GDM1 (cell line): Measurements from ENCODE around the gene THOC6.

ENCODE experiments used
- DNase-seq: peaks from one replicate; lab custom pipeline; 2025; lab: John Stamatoyannopoulos, UW

THOC6 gene

GRCh38 chr16:2991566-2992261 is 32.1 kb upstream of the THOC6 start:
- DNase-seq = no peak

- DNase-seq = no peak
Measured at GRCh38 chr16:2992383-2993081, 31.3 kb upstream of the THOC6 start.

GRCh38 chr16:2996298-2996697 is 27.5 kb upstream of the THOC6 start:
- no peak for DNase-seq

- no peak for DNase-seq
Measured at GRCh38 chr16:2999929-3000328, 23.9 kb upstream of the THOC6 start.

GRCh38 chr16:3000540-3000939 is 23.3 kb upstream of the THOC6 start:
- DNase-seq = no peak

GRCh38 chr16:3001316-3001715 is 22.5 kb upstream of the THOC6 start:
- DNase-seq = no peak

- peak; percentile 99 for DNase-seq
Measured at GRCh38 chr16:3003582-3004270, 20.1 kb upstream of the THOC6 start.

- DNase-seq = no peak
Measured at GRCh38 chr16:3004319-3004718, 19.5 kb upstream of the THOC6 start.

- no peak for DNase-seq
Measured at GRCh38 chr16:3004781-3005284, 19.0 kb upstream of the THOC6 start.

GRCh38 chr16:3007059-3007956 is 16.5 kb upstream of the THOC6 start:
- DNase-seq = peak; percentile 43

- peak; percentile 84 for DNase-seq
Measured at GRCh38 chr16:3007957-3008689, 15.7 kb upstream of the THOC6 start.

- no peak for DNase-seq
Measured at GRCh38 chr16:3008690-3009037, 15.2 kb upstream of the THOC6 start.

- no peak for DNase-seq
Measured at GRCh38 chr16:3009568-3010390, 14.1 kb upstream of the THOC6 start.

- no peak for DNase-seq
Measured at GRCh38 chr16:3010510-3010909, 13.3 kb upstream of the THOC6 start.

GRCh38 chr16:3012246-3012645 is 11.6 kb upstream of the THOC6 start:
- DNase-seq = no peak

- no peak for DNase-seq
Measured at GRCh38 chr16:3012828-3013420, 10.9 kb upstream of the THOC6 start, which contains the start of gene CLDN9. Gene CLDN9 (plus strand): TSS chr16:3012923. CDS start chr16:3013363, 440 bp downstream.

- no peak for DNase-seq
Measured at GRCh38 chr16:3013491-3013951, 10.3 kb upstream of the THOC6 start.

GRCh38 chr16:3013998-3014690 is 9.7 kb upstream of the THOC6 start:
- no peak for DNase-seq

- no peak for DNase-seq
Measured at GRCh38 chr16:3014971-3015370, 8.9 kb upstream of the THOC6 start.
